ENCODE results near the gene PRR22.

- TF ChIP-seq CTCF (IDR thresholded peaks at IDR 0.05): no peak
- no peak for TF ChIP-seq POLR2A (IDR thresholded peaks at IDR 0.05)
Measured at GRCh38 chr19:5765220-5765619, 19.3 kb downstream of the PRR22 start.

All from testis (tissue), 2 donors.